K562 (cell line): Measurements from ENCODE around the gene LRRC4C. TPM values are rescaled to one million over a fixed set of nuclear protein-coding genes. Genes with fewer than 3 reads are reported as not detected.

Source experiments
- ATAC-seq: fragments of 200-7000 bp; cut with Tn5 transposase; 3 replicates; pipeline ENCODE4 v1.9.1; 2020; ENCODE audit warnings: moderate library complexity
- BruUV-seq: library from RNA; stranded (reverse); fragments of 400-500 nt; replicated peaks from 2 replicates; lab custom pipeline; 2021; lab: Mats Ljungman, UMichigan
- CTCF ChIA-PET: fragments of 300-600 bp; formaldehyde crosslinking; extraction: SDS; loops from one replicate; lab custom pipeline; 2021; ENCODE audit warnings: low intra/inter-chr PET ratio; lab: Yijun Ruan, JAX
- POLR2A ChIA-PET: fragments of 300-600, 350-650 bp; sonication (Branson Sonifier 250); formaldehyde crosslinking; extraction: SDS; loops from one replicate; lab custom pipeline; 2021; ENCODE audit warnings: antibody characterized with exemption, inconsistent platforms; lab: Yijun Ruan, JAX
- DNase-seq, 4 experiments: peaks; one replicate each; pipeline versions ENCODE4 v3.0.0 to v3.0.0-alpha.2; 2011 to 2018; ENCODE audit warnings: low spot score in 3 of 4, mixed read lengths in 3 of 4; ENCODE audit errors: extremely low read depth in 1 of 4
- FAIRE-seq: peaks from 2 replicates; lab custom pipeline; 2011; peaks lifted over from hg19 to GRCh38; lab: Jason Lieb, UNC
- H2AFZ ChIP-seq: 2 replicates; pipeline ENCODE4 v1.6.0; 2011; ENCODE audit warnings: low read depth, low read length, control low read depth, inconsistent platforms
- H3K27ac ChIP-seq: fragments of 200-600 bp; 3 replicates; pipeline ENCODE4 v1.8.0; 2011; ENCODE audit warnings: low read depth, mild to moderate bottlenecking, control low read depth, inconsistent platforms, low read length, moderate library complexity, mixed read lengths; ENCODE audit errors: extremely low read depth
- H3K27me3 ChIP-seq, 2 experiments: fragments of 300-600 bp in 1 of 2; 2 replicates in 1 of 2; 3 replicates in 1 of 2; pipeline versions ENCODE4 v1.6.0 to v1.8.0; 2011; ENCODE audit warnings: inconsistent platforms in 2 of 2, low read length in 2 of 2, mild to moderate bottlenecking in 1 of 2, mixed read lengths in 1 of 2, moderate library complexity in 1 of 2; ENCODE audit not compliant: control insufficient read depth in 2 of 2, insufficient read depth in 2 of 2
- H3K36me3 ChIP-seq: fragments of 300-600 bp; 3 replicates; pipeline ENCODE4 v1.8.0; 2011; ENCODE audit warnings: mild to moderate bottlenecking, low read length, inconsistent platforms; ENCODE audit not compliant: control insufficient read depth, insufficient read depth
- H3K4me1 ChIP-seq, 2 experiments: fragments of 200-600 bp in 1 of 2; replicated peaks in 1 of 2; 2 replicates in 1 of 2; 3 replicates in 1 of 2; pipeline versions ENCODE4 v1.5.1 to v1.8.0; 2011; ENCODE audit warnings: inconsistent platforms in 2 of 2, low read length in 2 of 2, mild to moderate bottlenecking in 1 of 2, mixed read lengths in 1 of 2, moderate library complexity in 1 of 2; ENCODE audit not compliant: control insufficient read depth in 2 of 2, insufficient read depth in 2 of 2
- H3K4me2 ChIP-seq: 2 replicates; pipeline ENCODE4 v1.6.1; 2011; ENCODE audit warnings: low read length, control low read depth, inconsistent platforms, mixed read lengths; ENCODE audit not compliant: insufficient read depth
- H3K4me3 ChIP-seq: fragments of 200-600 bp; sonication (generic), shearing (Covaris generic); 2 replicates; pipeline ENCODE4 v1.5.1; 2016; ENCODE audit warnings: control low read depth, inconsistent platforms
- H3K79me2 ChIP-seq: fragments of 200-600 bp; 3 replicates; pipeline ENCODE4 v1.8.0; 2011; ENCODE audit warnings: low read length, inconsistent platforms; ENCODE audit not compliant: control insufficient read depth, insufficient read depth
- H3K9ac ChIP-seq, 2 experiments: 2 replicates each; pipeline versions ENCODE4 v1.6.0 to v1.6.1; 2011; ENCODE audit warnings: low read depth in 2 of 2, low read length in 2 of 2, control low read depth in 1 of 2, inconsistent platforms in 1 of 2, mild to moderate bottlenecking in 1 of 2, mixed read lengths in 1 of 2; ENCODE audit not compliant: insufficient read depth in 1 of 2
- H3K9me1 ChIP-seq: one replicate; pipeline ENCODE4 v1.6.0; 2011; ENCODE audit warnings: inconsistent platforms, mild to moderate bottlenecking, low read length, moderate library complexity; ENCODE audit not compliant: control insufficient read depth, insufficient read depth
- H3K9me3 ChIP-seq: replicated peaks from 2 replicates; pipeline ENCODE4 v1.5.1; 2011; ENCODE audit warnings: low read depth, low read length, inconsistent platforms; ENCODE audit not compliant: control insufficient read depth, insufficient read depth
- H4K20me1 ChIP-seq: replicated peaks from 2 replicates; pipeline ENCODE4 v1.6.1; 2011; ENCODE audit warnings: low read length, inconsistent platforms, mixed read lengths; ENCODE audit not compliant: control insufficient read depth, insufficient read depth
- FIP1L1 ChIP-seq: fragments of 200-400 bp; formaldehyde crosslinking; IDR thresholded peaks from 2 replicates; pipeline ENCODE4 v1.6.1; 2018; ENCODE audit warnings: mild to moderate bottlenecking, low read depth, low read length; ENCODE audit not compliant: poor library complexity, severe bottlenecking
- JUNB ChIP-seq: fragments of 450-650 bp; formaldehyde crosslinking; conservative IDR thresholded peaks from 2 replicates; pipeline ENCODE4 v1.4.0; 2020; ENCODE audit warnings: mild to moderate bottlenecking
- NCOR1 ChIP-seq: fragments of 450-650 bp; IDR thresholded peaks from 2 replicates; pipeline ENCODE4 v1.6.1; 2016; ENCODE audit warnings: mild to moderate bottlenecking, moderate library complexity
- SPI1 ChIP-seq: IDR thresholded peaks from 2 replicates; pipeline ENCODE4 v1.6.1; 2011; ENCODE audit warnings: low read depth, low read length, control low read depth, borderline replicate concordance
- THRAP3 ChIP-seq: fragments of 450-650 bp; IDR thresholded peaks from 2 replicates; pipeline ENCODE4 v1.6.1; 2016; ENCODE audit warnings: mild to moderate bottlenecking, inconsistent platforms, borderline replicate concordance
- ZFX ChIP-seq: sonication (generic); formaldehyde crosslinking; IDR thresholded peaks from 2 replicates; pipeline ENCODE4 v1.8.0; 2022; ENCODE audit warnings: mild to moderate bottlenecking, missing genetic modification reagents, moderate library complexity
- ZNF668 ChIP-seq: fragments of 250-450 bp; sonication (Bioruptor Pico); IDR thresholded peaks from 2 replicates; pipeline ENCODE4 v1.8.0; 2022; ENCODE audit warnings: mild to moderate bottlenecking, inconsistent platforms
- WGBS: fragments of 100-300 bp; shearing (Covaris generic); methylation state at CpG from one replicate; pipeline ENCODE4 v1.1.6; 2016; ENCODE audit warnings: low coverage, mixed read lengths; ENCODE audit not compliant: insufficient coverage; ENCODE audit errors: missing lambda C conversion rate; 5-methylcytosine and 5-hydroxymethylcytosine counted together
- in situ Hi-C: fragments of 300-500 bp; cut with MboI; formaldehyde crosslinking; loops from 4 replicates; pipeline ENCODE4 v1.15.0; 2018; ENCODE audit warnings: inconsistent platforms, mixed read lengths
- intact Hi-C: fragments of 100-400 bp; cut with micrococcal nuclease; formaldehyde crosslinking; loops from 2 replicates; pipeline ENCODE4 v1.14.2; 2022
- polyA plus RNA-seq, 8 experiments: library from polyadenylated mRNA; depleted of rRNA in 4 of 8; stranded (reverse) in 5 of 8; unstranded in 3 of 8; fragments of >200 nt; fragmentation: Nextera tagmentation in 2 of 8; fragmentation: Illumina TruSeq in 1 of 8; extraction: Ambion mirVana in 2 of 8; extraction: Trizol in 1 of 8; gene quantifications; 2 replicates each; pipeline versions ENCODE4 v1.2.1 to v1.2.3, GENCODE V29; 2011 to 2014; ENCODE audit warnings: inconsistent platforms in 1 of 8, missing spikeins in 1 of 8
- total RNA-seq, 7 experiments: library from RNA; depleted of rRNA in 6 of 7; stranded (reverse); fragments of >200 nt in 6 of 7; fragmentation: Illumina TruSeq in 2 of 7; extraction: Trizol in 2 of 7; gene quantifications; 2 replicates each; pipeline versions ENCODE4 v1.2.1 to v1.2.3, GENCODE V29; 2011 to 2021; ENCODE audit warnings: low replicate concordance in 1 of 7
- TF ChIP-seq, protein P1 (sequence below): fragments of 450-650 bp; formaldehyde crosslinking; IDR thresholded peaks from 2 replicates; pipeline ENCODE4 v1.4.0; 2020; ENCODE audit warnings: mild to moderate bottlenecking, moderate library complexity
- TF ChIP-seq, protein P2 (sequence below): sonication (generic); IDR thresholded peaks from 2 replicates; pipeline ENCODE4 v1.6.1; 2016

Gene LRRC4C
- total and polyA plus RNA-seq, 9 of the 15 experiments (the other 6 are each of a cell fraction or from before 2014, with no cell fraction given) = not detected

DNA sequence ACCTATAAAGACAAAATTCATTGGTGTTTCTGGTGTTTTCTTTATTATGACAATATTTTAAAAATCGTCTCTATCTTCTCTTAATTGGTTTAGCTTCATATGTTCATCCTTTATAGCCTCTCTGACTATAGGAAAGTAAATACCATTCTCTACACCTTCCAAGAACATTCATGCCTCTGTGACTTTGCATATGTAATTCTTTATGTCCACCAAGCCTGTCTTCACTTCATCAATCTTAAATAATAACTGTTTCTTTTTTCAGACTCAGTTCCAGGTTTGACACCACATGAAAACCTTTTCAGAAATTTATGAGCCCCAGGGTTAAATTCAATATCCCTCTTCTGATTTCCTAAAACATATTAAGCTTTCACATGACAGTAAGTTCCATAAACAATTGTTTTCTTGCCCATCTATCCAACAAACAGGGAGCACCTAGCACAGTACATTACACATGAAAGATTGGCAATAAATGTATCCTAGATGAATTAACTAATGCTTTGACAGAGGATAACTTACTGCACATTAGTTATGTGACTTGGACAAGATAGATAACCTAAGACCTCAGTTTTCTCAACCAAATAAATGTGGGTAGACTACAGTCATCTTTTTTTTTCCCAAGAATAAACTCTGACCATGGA is 886.1 kb downstream of the LRRC4C start (continued):
- TF ChIP-seq, protein P1, sequence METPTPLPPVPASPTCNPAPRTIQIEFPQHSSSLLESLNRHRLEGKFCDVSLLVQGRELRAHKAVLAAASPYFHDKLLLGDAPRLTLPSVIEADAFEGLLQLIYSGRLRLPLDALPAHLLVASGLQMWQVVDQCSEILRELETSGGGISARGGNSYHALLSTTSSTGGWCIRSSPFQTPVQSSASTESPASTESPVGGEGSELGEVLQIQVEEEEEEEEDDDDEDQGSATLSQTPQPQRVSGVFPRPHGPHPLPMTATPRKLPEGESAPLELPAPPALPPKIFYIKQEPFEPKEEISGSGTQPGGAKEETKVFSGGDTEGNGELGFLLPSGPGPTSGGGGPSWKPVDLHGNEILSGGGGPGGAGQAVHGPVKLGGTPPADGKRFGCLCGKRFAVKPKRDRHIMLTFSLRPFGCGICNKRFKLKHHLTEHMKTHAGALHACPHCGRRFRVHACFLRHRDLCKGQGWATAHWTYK (CRISPR knock-in tag) = no peak
- TF ChIP-seq SPI1 (no peak), ZNF668 (no peak)

DNA sequence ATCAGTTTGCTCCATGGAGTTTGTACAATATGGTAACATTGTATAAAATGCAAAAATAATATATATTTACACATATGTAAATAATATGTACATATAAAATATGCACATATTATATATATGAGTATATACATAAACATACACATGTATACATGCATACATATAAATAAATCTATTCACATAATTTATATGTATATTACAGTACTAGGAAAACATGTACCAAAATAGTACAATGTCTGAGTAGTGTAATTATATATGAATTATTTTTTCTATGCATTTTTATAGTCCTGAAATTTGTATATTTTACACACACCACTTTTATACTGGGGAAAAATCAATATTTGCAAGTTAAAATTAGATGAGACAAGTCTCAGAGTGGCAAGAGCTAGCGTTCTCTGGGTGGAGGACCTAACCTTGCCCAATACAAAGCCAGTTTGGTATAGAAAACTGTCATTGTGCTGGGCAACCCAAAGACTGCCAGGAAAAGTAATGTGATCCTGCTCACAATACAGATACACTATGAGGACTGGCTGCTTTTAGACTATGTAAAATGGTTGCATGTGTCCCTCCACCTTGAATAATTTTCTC is 889.4 kb downstream of the LRRC4C start:
- Histone ChIP-seq H3K9me1 (no peaks in the 10 kb centered on the region), H3K9me3 (no peaks in the 10 kb centered on the region; the same call in 1 of the 2 replicates), H3K27me3 (no peaks in the 10 kb centered on the region), H3K79me2 (no peaks in the 10 kb centered on the region), H3K4me1 (no peaks in the 10 kb centered on the region), H3K4me2 (no peak overlapping the region), H3K36me3 (no peaks in the 10 kb centered on the region), H3K9ac (no peak overlapping the region), H3K27ac (no peak overlapping the region), H4K20me1 (no peaks in the 10 kb centered on the region), H3K4me3 (no peak overlapping the region), H2AFZ (no peak overlapping the region)
- TF ChIP-seq JUNB (CRISPR knock-in tag) (no peak), FIP1L1 (no peak), ZFX (no peak), THRAP3 (no peak), NCOR1 (no peak)
- TF ChIP-seq, protein P2, sequence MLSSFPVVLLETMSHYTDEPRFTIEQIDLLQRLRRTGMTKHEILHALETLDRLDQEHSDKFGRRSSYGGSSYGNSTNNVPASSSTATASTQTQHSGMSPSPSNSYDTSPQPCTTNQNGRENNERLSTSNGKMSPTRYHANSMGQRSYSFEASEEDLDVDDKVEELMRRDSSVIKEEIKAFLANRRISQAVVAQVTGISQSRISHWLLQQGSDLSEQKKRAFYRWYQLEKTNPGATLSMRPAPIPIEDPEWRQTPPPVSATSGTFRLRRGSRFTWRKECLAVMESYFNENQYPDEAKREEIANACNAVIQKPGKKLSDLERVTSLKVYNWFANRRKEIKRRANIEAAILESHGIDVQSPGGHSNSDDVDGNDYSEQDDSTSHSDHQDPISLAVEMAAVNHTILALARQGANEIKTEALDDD = no peak
- ChIA-PET CTCF (no interaction called here), POLR2A (no interaction called here)
- BruUV-seq = no TSS peak
- no peak for FAIRE-seq
- ATAC-seq = no peak
- in situ Hi-C loops (no loop called here), intact Hi-C loops (no loop called here)
- no peak for DNase-seq
- WGBS = 0% methylated on average over 1 of the region's 1 CpG
